COLO668 (cell line): ENCODE results near the gene SMIM1.

ENCODE experiments used
- DNase-seq: peaks from one replicate; lab custom pipeline; 2025; ENCODE audit not compliant: unreplicated experiment; lab: John Stamatoyannopoulos, UW

The SMIM1 gene

DNA sequence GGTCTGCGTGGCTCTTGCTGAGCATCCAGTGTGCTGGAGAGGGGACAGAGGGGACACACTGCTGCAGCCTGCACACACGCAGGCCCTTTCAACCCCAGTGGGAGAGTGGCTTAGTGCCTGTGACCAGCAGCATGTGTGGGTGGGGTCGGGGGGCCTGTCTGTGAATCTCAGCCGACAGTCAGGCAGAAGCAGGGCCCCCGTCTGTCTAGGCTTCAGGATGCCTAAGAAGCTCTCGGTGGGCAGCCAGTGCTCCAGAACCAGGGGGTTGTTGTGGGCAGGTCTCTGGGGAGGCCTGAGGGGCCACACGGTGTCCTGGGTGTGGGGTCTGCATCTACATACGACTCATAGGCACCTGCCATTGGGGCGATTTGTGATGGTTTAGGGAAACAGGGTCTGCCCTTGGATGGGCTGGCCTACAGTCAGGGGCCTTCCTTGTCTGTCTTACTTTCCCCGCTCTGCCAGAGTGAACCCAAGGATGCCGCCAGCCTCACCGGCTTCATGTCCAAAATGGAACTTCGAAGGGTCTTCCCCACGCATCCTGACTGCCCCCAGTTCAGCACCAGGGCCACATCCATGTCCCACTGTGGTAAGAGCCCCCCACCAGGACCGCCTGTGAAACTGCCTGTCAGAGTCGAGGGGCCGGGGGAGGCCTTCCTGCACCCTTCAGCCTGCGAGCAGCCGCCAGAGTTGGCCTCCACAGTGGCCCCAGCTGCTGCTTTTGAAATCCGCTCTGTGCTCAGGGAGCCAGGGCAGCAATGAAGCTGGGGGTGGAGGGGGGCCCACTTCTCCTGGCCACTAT, 18.7 kb upstream of the SMIM1 start:
- no peak for DNase-seq

DNA sequence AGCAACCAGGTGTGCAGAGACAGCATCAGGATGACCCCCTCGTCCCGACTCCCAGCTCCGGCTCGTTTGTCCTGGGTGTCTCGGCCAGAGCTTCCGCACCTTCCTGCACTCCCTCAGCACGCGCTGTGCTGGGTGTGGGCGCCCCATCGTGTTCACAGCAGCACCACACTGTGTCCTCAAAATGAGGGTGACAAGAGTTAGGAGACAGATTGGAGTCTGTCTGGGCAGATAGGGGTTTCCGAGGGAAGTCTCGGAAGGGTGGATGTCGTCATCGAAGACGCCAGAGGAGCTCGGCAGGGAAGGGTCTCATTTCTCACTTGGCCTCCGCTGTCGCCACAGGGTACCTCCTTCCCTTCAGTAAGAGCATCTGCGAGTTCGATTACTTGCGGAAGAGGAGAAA, 16.2 kb upstream of the SMIM1 start:
- DNase-seq, result no peak

DNA sequence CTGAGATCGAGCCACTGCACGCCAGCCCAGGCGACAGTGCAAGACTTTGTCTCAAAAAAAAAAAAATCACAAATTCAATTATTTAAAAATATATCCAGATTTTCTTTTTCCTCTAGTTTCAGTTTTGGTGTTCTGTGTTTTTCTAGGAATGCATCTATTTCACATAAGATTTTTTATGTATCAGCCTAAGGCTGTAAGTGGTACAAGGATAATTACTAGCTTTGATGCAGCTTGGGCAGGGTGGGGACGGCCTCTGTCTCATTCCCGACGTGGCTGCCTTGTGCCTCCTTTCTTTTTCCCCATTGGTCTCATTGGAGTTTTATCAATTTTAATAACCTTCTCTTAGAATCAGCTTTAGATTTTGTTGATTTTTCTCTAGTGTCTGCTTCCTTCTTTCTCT, 13.4 kb upstream of the SMIM1 start:
- DNase-seq, result no peak

DNA sequence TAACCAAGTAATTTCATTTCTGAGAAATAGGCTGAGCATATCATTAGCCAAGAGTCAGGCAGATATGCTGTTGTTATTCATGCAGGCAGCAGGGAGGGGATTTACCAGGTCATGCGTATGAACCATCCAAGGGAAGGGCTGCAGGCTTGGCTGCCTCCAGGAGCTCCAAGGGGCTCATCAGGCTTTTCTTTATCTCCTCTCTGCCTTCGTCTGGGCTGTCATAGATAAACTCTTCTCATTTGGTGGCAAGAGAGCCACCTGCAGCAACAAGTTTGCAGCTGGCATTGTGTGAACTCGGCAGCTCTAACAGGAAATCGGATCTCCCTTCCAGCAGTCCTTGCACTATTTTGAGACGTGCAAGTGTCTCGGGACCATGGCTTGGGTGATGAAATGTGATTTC, 12.8 kb upstream of the SMIM1 start:
- no peak for DNase-seq

GRCh38 chr1:3761296-3762010, 11.1 kb upstream of the SMIM1 start:
- DNase-seq, result no peak

GRCh38 chr1:3762151-3762872, 10.2 kb upstream of the SMIM1 start:
- no peak for DNase-seq

- no peak for DNase-seq
These were observed 9.7 kb upstream of the SMIM1 start for GRCh38 chr1:3762873-3763228.

DNA sequence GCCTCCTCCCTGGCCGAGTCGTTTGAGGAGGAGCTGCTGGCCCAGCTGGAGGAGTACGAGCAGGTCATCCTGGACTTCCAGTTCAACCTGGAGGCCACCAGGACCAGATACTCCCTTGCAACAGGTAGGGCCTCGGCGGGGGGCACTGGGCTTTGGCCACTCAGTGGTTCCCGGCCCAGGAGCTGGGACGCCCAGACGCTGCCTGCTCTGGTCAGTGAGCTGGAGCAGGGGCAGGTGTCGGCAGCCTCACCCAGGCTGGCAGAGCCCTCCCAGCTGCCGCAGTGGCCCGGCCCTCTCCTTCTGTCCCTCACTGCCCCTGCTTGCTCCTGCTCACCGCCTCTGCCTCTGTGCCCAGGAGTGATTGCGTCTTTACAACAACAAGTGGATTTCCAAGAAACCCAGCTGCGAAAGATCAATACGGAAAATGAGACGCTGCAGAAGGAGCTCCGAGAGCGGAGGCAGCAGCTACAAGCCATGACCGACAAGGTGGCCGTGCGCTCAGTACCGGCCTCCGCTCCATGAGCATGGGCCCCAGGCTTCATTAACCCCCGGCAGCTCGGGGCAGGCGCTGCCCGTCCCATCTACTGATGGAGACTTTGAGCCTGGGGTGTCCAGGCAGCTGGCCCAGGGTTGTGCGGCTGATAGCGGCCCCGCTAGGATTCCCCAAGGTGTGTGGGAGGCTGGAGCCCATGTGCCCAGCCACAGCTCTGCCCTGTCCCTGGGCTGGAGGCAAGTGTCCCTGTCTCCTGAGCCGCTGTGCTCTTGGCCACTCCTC, 9.0 kb upstream of the SMIM1 start:
- no peak for DNase-seq

- peak; percentile 35 for DNase-seq
These were observed 5.1 kb upstream of the SMIM1 start for GRCh38 chr1:3767328-3767925.

GRCh38 chr1:3768811-3769390, 3.6 kb upstream of the SMIM1 start:
- no peak for DNase-seq

DNA sequence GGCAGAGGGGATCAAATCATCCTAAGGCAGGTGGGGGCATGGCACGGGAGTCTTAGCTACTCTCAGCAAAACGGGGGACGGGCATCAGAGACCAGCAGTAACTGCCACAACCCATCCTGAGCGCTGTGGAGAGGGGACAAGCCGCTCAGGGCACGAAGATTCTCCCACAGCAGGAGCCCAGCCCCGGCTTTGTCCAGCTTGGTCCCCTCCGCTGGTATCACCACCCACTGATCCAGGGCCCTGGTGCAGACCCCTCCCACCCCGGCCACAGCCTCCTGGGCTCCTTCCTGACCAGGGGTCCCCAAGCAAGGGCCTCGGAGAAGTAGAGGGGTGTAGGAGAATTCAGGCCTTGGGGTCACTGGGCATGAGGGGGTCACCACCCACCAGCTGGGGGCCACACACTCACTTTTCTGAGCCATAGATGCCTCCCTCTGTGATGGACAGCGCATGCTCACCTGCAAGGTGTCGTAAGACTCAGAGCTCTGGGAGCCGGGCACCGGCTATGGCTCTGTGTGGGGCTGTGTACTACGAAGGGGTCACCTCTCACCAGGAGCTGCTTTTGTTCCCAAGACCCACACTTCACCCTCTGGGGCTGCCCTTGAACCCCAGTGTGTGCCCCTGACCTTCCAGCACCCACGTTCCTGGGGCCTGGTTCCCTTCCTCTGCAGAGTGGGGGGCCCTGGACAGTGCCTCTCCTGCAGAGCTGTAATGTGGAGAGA, 2.3 kb upstream of the SMIM1 start:
- no peak for DNase-seq

GRCh38 chr1:3771108-3772026, 1.2 kb upstream of the SMIM1 start:
- DNase-seq, result no peak

DNA sequence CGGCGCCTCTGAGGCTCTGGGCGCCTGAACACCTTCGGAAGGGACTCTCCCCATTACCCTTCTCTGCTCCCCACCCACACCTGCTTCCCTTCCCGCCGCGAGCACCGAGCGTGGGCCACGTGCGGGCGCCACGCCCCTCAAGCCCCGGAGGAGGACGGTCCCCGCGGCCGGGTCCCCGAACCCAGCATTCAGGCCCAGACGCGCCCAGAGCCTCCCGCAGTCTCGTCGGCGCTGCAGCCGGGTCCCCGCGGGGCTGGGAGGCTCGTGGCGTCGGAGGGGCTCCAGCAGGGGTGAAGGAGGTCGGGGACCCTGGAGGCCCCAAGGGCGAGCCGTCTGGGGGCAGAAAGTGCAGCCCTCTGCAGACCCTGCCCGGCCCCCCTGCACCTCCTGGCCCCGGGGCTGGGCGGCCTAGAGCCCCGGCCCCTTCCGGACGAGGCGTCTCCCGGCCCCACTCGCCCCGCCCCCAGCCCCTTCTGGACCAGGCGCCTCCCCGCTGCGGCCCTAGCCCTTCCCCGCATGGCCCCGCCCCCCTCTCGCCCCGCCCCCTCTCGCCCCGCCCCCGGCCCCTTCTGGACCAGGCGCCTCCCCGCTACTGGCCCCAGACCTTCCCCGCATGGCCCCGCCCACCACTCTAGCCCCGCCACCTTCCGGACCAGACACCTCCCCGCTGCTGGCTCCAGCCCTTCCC, 378 bp upstream of the SMIM1 start:
- DNase-seq, result peak; percentile 91

- no peak for DNase-seq
These were observed 1.2 kb downstream of the SMIM1 start for GRCh38 chr1:3773572-3774275.

GRCh38 chr1:3774276-3774945, 1.9 kb downstream of the SMIM1 start:
- DNase-seq, result no peak

DNA sequence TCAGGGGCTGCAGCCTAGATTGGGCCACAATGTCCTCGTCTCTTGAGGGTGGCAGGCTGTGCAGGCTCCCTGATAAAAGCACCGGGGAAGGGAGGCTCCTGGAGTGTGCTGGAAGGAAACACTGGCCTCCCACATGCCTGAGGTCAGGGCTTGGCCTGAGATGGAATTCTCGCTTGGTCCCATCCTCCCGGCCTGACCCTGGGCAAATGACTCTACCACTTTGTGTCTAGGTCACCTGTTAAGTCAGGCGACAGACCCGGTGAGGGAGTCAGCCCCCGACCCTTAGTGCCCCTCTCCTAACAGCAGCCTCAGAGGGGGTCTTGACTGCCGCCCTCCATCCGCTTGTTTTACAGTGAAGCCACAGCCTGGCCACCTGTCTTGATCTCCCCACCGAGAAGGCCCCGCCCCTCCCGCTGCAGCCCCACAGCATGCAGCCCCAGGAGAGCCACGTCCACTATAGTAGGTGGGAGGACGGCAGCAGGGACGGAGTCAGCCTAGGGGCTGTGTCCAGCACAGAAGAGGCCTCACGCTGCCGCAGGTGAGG, 2.5 kb downstream of the SMIM1 start:
- no peak for DNase-seq
